GM18867 (cell line): ENCODE data around the gene ZC3H4.
"Not testable (repeated sequence)": the region's sequence is repeated elsewhere in the genome, so short reads cannot be mapped to it uniquely, and the experiment has no call there.

Experiments
- ATAC-seq: cut with Tn5 transposase; IDR thresholded peaks from one replicate; pipeline ENCODE4 v1.9.1; 2021; ENCODE audit warnings: mild to moderate bottlenecking, moderate library complexity; ENCODE audit not compliant: unreplicated experiment

The ZC3H4 gene

DNA sequence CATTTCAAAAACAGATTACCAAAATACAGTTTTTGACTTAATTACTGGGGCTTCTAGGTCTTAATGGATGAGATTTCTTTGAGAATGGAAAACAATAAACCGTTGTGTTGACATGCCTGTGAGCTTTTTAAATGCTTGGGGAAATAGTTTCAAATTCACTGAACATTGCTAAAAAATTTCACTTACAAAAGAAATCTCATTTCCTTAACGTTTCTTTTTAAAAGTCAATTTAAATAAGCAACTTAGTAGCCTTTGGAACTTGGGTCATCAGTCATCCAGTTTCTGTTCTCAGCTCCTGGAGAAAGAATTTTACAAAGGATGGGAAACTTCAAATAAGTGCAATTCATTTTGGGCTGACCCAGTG lies 4.4 kb downstream of the ZC3H4 start:
- ATAC-seq = no peak

DNA sequence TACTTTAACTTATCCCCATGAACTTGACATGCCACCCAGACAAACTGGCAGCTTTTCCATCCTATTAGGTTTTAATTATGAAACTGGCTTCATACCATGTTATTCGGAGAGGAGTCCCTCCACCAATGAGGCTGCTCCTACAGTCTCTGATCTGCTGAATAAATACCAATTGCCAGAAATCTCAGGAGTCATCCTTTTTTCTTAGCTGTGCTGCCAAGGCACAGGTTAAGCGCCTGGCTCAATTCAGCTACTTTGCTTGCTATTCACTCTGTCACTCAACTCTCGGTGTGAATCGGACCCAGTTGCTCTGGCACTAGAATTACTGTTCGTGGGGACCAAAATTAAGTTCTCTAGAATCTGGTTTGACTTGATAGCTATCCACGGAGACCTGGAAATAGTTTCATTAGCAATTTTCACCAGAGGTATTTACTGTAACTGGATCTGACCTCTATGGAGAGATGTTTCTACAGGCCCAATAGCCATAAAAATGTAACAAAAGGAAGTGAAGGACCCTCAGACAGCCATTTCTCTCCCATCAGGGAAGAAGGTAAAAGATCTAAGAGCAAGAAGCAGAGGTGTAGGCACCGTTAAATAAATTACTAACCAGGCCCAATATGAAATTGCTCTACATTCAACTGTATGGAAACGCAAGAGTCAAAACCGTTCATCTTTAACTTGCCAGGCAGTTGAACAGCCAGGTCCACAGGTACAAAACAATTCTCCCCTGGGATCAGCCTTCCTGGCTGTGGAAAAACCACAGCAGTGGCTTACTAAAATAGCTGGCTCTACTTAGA lies 5.4 kb downstream of the ZC3H4 start:
- ATAC-seq = no peak

DNA sequence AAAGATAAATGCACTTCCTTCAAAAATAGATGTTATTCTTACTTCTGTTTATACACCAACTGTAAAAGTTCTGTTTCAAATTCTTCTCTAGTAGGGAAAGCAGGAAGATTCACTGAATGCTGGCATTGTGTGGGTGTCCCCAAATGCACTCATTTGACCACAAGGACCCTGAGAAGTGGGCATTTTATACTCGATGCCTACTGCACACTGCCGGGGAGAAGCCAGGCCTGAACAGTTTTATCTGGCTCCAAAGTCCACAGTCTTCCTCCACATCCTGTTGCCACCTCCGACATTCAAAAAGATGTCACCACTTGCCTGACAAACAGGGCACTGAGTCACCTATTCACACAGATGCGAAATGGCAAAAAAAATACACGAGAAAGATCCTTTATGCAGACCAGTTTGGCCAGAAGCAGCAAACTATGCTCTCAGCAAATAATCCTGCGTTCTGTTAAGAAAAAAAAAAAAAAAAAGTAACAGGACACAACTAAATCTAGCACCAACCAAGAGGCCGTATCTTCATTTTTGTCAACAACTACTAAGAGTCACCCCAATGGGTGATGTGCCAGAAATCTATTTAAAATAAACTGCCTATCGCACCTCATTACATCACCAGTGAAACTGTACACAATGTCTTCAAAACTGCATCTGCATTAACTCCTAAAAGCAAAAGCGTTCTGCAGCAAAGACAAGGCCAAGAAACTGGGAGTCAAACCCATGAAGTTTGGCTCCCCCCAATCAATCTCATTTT lies 6.2 kb downstream of the ZC3H4 start:
- no peak for ATAC-seq

DNA sequence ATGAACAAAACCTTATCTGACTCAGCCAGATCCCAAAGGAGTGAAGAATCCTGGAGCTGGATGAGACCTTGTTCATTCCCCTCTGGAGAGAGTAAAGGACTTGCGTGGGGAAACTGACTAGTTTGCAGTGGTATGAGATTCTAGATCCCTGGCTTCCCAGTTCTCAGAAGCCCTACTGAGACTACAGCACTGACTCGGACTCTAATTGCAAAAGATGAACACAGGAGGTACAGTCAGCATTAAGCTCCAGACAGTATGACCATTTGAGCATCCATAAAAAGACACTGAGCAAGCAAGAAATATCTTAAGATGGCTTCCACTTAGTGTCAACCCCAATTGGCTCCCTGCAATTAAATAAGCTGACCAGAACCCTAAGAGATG lies 6.8 kb downstream of the ZC3H4 start:
- ATAC-seq = no peak

DNA sequence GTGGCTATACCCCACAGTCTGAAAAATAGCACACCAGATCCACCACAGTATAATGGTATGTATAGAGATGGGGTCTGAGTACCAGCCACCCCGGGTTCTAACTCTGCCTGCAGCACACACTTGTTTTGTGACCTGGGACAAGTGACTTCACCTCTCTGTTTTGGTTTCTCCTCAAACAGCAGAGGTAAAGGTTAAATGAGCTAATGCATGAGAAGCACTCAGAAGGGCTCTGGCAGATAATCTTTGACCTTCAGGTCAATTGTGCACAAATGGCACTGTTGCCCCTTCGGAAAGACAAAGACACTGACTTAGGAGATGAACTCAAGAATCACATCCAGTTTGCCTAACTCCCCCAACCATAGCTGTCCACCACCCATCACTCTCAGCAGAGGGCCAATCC lies 7.7 kb downstream of the ZC3H4 start:
- no peak for ATAC-seq

DNA sequence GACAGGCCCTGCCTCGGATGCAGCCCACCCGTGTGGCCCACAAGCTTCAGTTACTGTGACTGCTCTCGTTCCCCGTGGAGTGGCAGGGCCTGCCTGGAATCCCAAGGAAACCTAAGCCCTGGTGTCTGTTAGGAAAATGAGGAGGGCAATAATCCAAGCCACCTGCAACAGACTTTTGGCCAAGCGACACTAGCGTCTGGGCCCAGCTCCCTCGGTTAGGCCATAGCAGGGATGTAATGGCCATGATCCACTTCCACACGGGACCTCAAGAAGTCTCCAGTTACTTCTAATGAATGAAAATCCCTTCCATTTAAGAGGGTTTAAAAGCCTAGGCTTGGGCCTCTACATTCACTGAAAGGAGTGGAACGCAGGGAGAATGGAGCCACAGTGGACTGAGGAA lies 8.9 kb downstream of the ZC3H4 start:
- no peak for ATAC-seq

DNA sequence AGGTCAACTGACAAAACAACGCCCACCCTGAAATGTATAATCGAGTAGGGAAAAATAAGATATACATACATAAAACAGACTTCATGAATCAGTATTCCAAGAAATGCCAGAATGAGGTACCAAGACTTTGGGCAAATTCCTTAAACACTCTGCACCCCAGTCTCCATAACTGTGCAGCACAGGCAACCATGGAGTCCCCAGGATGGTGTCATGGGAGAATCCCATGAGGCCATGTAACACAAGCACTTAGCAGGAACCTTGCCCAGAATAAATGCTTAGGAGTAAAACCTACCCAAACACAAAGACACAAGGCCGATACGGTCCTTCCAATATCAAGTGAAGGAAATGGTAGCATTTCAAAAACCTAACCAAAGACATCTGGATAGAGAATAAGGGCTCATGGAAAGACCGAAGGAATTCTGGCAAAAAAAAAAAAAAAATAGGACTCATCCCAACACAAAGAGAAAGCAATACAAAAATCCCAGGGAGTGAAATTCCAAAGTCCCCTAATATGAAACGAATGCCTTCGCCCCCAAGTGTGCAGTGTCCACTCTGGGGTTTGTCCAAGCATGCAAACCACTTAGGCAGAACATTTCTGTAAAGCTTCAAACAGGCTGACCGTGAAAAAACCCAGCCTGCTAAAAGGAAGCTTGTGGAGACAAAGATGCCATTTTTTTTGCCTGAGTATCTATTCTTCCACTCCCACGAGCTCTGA lies 11.1 kb downstream of the ZC3H4 start:
- ATAC-seq = no peak

DNA sequence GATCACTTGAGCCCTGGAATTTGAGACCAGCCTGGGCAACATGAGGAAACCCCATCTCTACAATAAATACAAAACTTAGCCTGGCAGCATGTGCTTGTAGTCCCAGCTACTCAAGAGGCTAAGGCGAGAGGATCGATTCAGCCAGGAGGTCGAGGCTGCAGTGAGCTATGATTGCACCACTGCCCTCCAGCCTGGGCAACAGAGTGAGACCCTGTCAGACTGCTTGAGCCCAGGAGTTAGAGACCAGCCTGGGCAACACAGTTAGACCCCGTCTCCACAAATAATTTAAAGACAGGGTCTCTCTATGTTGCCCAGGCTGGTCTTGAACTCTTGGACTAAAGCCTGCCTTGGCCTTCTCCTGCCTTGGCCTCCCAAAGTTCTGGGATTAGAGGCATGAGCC lies 12.5 kb downstream of the ZC3H4 start:
- ATAC-seq = not testable (repeated sequence)

DNA sequence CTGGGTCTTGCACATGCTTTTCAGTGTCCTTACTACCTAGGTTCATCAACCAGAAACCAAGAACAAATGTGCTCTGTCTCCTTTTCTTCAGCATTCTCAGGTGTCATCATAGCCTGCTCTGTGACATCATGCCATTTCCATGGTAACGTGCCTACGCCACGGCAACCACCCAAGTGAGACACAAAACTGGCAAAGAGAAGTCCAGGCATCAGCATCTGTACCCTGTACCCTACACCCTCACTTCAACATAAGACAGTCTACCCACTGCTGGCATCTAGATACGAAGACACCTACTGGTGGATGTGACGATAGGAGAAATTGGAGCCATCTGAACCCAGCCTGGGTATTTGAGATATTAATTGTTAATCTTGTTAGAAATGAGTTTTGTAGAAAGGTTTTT lies 13.3 kb downstream of the ZC3H4 start:
- ATAC-seq = no peak

DNA sequence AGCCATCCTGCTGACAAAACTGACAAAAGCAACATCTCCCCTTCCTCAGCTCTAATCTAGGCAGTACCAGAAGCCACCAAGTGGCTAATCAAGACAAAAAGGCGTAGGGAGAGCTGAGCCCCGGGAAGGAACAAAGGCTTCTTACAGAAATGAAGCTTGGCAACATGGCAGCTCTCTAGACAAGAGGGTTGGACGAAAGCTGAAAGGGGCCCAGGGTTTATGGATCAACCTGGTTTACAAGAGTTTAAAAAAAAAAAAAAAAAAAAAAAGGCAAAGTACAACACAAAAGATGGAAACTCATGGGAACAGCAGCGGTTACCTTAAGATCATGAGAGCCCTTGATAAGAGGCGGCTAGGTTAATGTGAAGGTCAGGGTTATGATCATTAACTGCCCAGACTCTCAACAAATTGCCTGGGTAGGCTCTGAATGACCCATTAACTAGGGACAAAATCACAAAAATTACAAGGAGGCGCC lies 14.0 kb downstream of the ZC3H4 start:
- ATAC-seq = no peak

DNA sequence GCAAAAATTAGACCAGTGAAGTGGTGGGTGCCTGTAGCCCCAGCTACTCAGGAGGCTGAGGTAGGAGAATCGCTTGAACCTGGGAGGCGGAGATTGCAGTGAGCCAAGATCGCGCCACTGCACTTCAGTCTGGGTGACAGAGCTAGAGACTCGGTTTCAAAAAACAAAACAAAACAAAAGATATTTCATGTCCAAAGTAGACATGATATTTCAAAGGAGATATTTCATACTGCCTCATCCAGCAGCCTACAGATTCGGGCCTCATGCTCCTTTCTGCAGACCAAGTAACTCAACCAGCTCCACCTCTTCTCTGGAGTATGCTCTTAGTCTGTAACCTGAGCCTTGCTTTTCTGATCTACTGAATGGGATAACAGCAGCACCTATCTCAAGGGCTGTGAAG lies 15.0 kb downstream of the ZC3H4 start:
- ATAC-seq = no peak

DNA sequence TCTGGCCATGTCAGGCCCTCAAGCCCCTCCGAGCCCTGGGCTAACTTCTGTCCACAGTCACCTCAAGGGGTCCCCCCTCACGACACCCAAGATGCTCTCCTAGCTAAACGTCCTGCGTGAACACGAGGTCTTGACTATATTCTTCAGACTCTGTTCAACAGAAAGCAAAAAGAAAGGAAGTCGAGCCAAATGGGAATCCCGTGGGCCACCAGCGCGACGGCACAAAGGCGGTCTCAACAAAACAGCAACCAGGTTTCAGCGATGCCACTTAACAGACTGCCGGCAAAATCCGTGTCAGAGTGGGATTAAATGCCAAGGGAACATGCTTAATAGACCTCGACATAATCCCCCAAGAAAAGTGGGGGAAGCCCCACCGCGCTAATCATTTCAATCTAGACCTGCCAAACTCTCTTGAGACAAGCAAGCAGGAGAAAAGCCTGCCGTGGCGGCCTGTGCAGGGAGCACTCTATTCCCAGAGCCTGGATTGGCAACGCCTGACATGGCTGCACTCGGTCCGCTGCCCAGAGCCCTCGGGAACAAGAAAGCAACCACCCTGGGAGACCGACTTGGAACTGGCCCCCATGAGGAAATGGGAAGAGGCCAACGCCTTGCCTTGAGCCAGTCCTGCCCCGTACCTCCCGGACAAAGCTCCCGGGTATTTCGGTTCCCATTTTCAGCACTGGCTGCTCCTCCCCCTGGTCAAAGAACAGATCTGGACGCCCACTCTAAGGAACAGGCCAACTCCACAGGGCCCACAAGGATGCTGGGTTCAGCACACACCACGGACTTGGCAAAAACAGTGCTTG lies 16.0 kb downstream of the ZC3H4 start:
- ATAC-seq = no peak

DNA sequence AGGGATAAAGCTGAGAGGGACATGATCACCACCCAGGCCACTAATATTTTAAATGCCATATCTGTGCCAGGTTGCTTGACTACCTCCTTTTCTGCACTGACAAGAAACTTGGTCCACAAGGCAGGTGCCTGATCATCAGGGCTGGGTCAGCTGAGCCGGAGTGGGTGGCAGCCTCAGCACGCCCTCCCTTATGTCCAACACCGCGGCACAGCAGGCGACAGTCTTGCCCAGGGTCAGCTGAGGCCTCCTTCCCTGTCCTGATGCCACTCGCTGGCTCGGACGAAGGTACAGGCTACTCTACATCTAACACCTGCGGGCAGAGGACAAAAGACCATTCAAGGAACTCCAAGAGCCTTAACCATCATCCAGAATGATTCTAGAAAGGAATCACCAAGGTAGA lies 16.9 kb downstream of the ZC3H4 start:
- no peak for ATAC-seq

DNA sequence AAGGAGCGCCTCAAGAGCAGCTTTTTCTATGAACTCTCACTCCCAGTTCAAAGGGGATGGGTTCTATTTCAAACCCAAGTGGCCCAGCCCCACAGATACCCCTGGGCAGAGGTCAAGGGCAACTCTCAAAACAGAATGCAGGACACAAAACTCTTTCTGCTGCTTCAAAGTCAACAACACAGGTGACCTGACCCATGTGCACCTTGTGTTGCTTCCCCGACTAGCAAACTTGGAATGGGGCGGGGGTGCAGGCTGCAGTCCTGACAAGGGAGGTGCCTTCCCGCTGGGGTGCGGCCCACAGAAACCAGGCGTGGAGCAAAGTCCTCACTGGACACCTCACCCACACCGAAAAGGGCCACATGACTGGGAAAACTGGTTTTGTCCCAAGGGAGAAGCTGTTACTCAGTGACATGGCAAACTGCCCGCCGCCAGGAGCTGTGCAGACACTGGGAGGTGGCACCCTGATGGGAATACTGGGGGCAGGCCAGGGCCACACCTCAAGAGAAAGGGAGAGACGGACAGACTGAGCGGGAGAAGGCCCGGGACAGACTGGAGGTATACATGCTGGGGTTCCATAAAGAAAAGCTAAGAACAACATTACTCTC lies 17.4 kb downstream of the ZC3H4 start:
- no peak for ATAC-seq

DNA sequence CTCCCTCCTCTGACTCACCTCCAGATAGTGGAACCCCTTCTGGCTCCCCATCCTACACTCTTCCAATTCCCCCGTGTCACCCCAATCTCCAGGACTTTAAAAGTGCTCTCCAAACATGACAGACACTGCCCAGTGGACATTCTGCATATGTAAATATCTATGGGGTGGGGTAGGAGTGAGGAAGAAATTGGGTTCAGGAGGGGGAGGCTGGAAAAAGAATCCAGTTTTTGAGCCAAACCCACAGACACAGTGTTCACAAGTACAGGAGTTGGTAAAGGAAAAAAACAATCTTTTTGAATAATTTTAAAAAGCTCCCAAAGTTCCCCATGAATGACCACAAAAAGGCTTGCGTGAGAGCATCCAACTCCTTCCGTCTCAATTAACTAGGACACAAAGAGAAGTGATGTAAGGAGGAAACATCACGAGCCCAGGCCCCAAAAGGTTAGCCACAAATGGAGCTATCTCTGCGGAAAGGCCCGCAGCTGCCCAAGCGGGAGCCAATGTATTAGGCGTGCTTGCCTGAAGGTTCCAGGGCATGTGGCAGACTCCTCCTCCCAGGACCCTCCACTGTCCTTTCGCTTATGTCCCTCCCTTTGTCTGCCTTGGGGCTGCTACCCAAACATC lies 18.0 kb downstream of the ZC3H4 start:
- ATAC-seq = no peak

DNA sequence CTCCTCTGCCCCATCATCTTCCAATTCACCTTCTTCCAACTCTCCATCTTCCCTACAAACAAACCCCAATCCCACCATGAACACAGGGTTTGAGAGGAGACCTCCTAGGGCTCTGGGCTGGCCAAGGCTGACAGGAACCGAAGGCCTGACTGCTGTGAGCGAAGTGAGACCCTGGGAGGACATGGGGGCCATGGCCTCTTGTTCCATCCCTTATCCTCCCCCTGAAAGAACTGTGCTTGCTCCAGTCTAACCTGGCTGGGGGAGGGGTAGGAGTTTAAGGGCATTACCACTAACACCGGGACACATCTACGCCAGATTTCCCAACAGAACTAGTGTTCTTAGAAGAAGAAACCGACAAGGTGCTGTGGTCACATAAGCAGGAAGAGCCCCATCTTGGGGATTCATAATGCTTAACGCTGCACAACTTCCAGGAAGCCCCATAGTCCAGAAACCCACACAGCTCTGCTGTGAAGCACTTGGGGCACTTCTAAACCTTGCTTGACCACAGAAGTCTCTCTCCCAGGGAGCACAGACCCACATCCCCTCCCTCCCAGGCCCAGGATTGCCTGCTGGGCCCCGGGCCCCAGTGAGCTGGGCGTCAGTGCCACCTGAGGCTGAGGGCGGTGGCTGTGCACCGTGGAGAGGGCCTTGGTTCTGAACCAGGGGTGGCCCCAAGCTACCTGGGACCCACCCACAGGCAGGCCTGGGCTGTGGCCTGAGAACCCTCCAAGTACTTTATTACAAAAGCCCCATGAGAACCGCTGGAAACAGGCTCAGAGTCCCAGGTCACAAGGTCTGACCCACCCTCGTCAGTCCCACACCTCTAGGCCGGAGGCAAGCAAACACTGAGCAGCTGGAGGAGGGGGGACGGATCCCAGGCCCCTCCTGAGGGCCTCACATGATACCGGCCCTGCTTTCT lies 18.8 kb downstream of the ZC3H4 start:
- no peak for ATAC-seq

DNA sequence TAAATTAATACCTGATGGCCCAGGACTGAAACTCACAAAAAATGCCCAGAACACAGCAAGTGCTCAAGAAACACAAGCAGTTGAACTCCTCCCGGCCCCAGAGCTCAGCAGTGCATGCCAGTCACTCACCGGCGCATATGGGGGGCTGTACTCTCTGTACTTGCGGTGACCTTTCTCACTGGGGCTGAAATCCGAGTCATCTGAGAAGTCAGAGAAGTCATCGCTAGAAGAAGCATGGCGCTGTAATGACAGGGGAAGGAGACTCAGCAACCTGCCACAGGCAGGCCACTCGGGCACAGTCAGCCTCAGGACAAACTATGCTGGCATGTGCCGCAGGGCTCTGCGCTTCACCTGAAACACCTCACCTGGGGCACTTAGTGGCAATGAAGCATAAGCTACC lies 19.7 kb downstream of the ZC3H4 start:
- ATAC-seq = peak; percentile 56

DNA sequence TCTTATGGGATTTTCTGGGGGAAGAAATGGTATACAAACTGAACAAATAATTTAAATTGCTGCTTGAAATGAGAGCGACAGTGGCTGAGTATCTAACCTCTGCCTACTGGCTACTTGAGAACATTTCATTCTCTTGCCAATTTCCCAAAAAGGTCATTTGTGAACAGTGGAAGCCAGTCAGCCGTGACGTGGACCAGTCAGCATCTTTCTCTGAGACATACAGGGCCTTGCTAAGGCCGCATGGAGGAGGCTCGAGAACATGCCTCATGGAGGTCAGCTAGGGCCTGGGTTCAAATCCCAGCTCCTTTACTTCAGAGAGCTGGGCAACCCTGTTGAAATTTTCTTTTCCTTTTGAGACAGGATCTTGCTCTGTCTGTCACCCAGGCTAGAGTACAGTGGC lies 20.3 kb downstream of the ZC3H4 start:
- ATAC-seq = no peak

DNA sequence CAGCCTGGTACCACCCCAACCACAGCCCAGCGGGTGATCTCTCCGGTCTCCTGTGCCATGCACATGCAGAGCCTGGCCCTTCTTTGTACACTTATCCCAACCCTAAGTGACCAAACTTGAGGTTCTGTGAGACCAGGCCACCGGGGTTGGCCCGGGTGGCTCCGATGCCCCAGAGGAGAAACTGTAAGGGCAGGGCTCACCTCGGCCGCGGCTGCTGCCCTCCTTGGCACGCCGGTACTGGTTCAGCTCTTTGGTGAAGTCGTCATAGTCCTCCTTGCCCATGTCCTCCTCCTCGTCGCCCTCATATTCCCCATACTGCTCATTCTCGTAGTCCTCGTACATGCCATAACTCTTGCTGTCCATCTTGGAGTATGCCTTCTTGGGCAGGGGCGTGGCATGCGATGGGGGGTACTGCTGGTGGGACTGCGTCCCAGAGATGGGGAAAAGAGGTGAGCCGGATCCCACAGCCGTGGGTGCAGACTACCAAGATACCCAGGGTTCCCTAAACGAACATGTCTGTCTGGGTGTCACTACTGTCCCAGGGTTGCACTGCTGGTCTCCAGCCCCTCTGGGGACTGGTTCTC lies 23.7 kb downstream of the ZC3H4 start:
- ATAC-seq = no peak
